GM23338 (cell line): Measurements from ENCODE around the gene LGALS7. TPM values are rescaled to one million over a fixed set of nuclear protein-coding genes. Genes with fewer than 3 reads are reported as not detected.
"Not testable (repeated sequence)": the region's sequence is repeated elsewhere in the genome, so short reads cannot be mapped to it uniquely, and the experiment has no call there.

Experiments used
- ATAC-seq: fragments of 200-7000 bp; cut with Tn5 transposase; 3 replicates; pipeline ENCODE4 v1.9.1; 2020
- DNase-seq: peaks from one replicate; pipeline ENCODE4 v3.0.0-alpha.2; 2015; ENCODE audit warnings: low spot score
- H2AFZ ChIP-seq: fragments of 200-600 bp; sonication (generic); 2 replicates; pipeline ENCODE4 v1.8.0; 2016; ENCODE audit warnings: antibody characterized with exemption, mild to moderate bottlenecking, moderate library complexity
- H3F3A ChIP-seq: fragments of 200-600 bp; sonication (generic); replicated peaks from 2 replicates; pipeline ENCODE4 v1.8.0; 2017; ENCODE audit warnings: antibody characterized with exemption, mixed run types, low read depth
- H3K27ac ChIP-seq: fragments of 200-600 bp; sonication (generic); 2 replicates; pipeline ENCODE4 v1.6.1; 2016; ENCODE audit warnings: low read depth
- H3K27me3 ChIP-seq: fragments of 200-600 bp; sonication (generic); 2 replicates; pipeline ENCODE4 v1.8.0; 2016; ENCODE audit warnings: mild to moderate bottlenecking, mixed run types, moderate library complexity; ENCODE audit not compliant: insufficient read depth
- H3K36me3 ChIP-seq: fragments of 200-600 bp; sonication (generic); 2 replicates; pipeline ENCODE4 v1.8.0; 2016; ENCODE audit warnings: mild to moderate bottlenecking; ENCODE audit not compliant: insufficient read depth
- H3K4me1 ChIP-seq: fragments of 200-600 bp; sonication (generic); 2 replicates; pipeline ENCODE4 v1.8.0; 2016; ENCODE audit warnings: mild to moderate bottlenecking, moderate library complexity; ENCODE audit not compliant: insufficient read depth
- H3K4me2 ChIP-seq: fragments of 200-600 bp; sonication (generic); 2 replicates; pipeline ENCODE4 v1.7.1; 2017; ENCODE audit warnings: mixed run types
- H3K4me3 ChIP-seq: fragments of 200-600 bp; sonication (generic); 2 replicates; pipeline ENCODE4 v1.6.1; 2016; ENCODE audit warnings: mixed run types
- H3K79me2 ChIP-seq: fragments of 200-600 bp; sonication (generic); replicated peaks from 2 replicates; pipeline ENCODE4 v1.8.0; 2017; ENCODE audit warnings: mild to moderate bottlenecking; ENCODE audit not compliant: insufficient read depth
- H3K9me2 ChIP-seq: fragments of 200-600 bp; sonication (generic); 2 replicates; pipeline ENCODE4 v1.8.0; 2017; ENCODE audit not compliant: insufficient read depth
- H4K20me1 ChIP-seq: fragments of 200-600 bp; sonication (generic); replicated peaks from 2 replicates; pipeline ENCODE4 v1.8.0; 2017; ENCODE audit warnings: mild to moderate bottlenecking; ENCODE audit not compliant: insufficient read depth
- H3K27ac Mint-ChIP-seq: 2 replicates; pipeline ENCODE4 v1.8.0; 2020; ENCODE audit warnings: inconsistent platforms, mild to moderate bottlenecking, moderate library complexity, mixed read lengths
- H3K27me3 Mint-ChIP-seq: 3 replicates; pipeline ENCODE4 v1.8.0; 2022; ENCODE audit warnings: low read depth, mild to moderate bottlenecking, moderate library complexity, mixed read lengths, inconsistent platforms; ENCODE audit not compliant: insufficient read depth, poor library complexity
- H3K36me3 Mint-ChIP-seq: 3 replicates; pipeline ENCODE4 v1.8.0; 2021; ENCODE audit warnings: low read depth, mild to moderate bottlenecking, inconsistent platforms, moderate library complexity, mixed read lengths
- H3K4me1 Mint-ChIP-seq: 3 replicates; pipeline ENCODE4 v1.8.0; 2020; ENCODE audit warnings: mild to moderate bottlenecking, inconsistent platforms, mixed read lengths
- H3K4me3 Mint-ChIP-seq: 3 replicates; pipeline ENCODE4 v1.8.0; 2021; ENCODE audit warnings: moderate library complexity, mild to moderate bottlenecking, inconsistent platforms, mixed read lengths
- H3K9me3 Mint-ChIP-seq: 3 replicates; pipeline ENCODE4 v1.8.0; 2020; ENCODE audit warnings: moderate library complexity, mild to moderate bottlenecking, inconsistent platforms, mixed read lengths
- CREB1 ChIP-seq: fragments of 250-450 bp; sonication (Bioruptor Pico); IDR thresholded peaks from 2 replicates; pipeline ENCODE4 v1.5.0; 2020; ENCODE audit warnings: low read depth, mild to moderate bottlenecking, moderate library complexity
- EZH2 ChIP-seq: fragments of 200-600 bp; sonication (generic); IDR thresholded peaks from one replicate; pipeline ENCODE4 v1.8.0; 2017; ENCODE audit warnings: antibody characterized with exemption, mild to moderate bottlenecking, low read depth; ENCODE audit not compliant: unreplicated experiment
- EZH2phosphoT487 ChIP-seq: fragments of 200-600 bp; sonication (generic); IDR thresholded peaks from one replicate; pipeline ENCODE4 v1.8.1; 2018; ENCODE audit warnings: antibody characterized with exemption; ENCODE audit not compliant: unreplicated experiment
- JUNB ChIP-seq: IDR thresholded peaks from one replicate; pipeline ENCODE4 v1.6.1; 2016; ENCODE audit warnings: antibody characterized with exemption; ENCODE audit not compliant: unreplicated experiment
- NANOG ChIP-seq: IDR thresholded peaks from 2 replicates; pipeline ENCODE4 v1.6.1; 2016; ENCODE audit warnings: antibody characterized with exemption, borderline replicate concordance
- POLR2AphosphoS5 ChIP-seq: IDR thresholded peaks from 2 replicates; pipeline ENCODE4 v1.6.1; 2016; ENCODE audit warnings: antibody characterized with exemption, low read depth
- STAT1 ChIP-seq: IDR thresholded peaks from one replicate; pipeline ENCODE4 v1.6.1; 2016; ENCODE audit warnings: antibody characterized with exemption; ENCODE audit not compliant: unreplicated experiment
- ZNF114 ChIP-seq: fragments of 250-450 bp; sonication (Bioruptor Pico); IDR thresholded peaks from 2 replicates; pipeline ENCODE4 v1.5.0; 2020; ENCODE audit warnings: mild to moderate bottlenecking, moderate library complexity
- ZNF331 ChIP-seq: fragments of 250-450 bp; sonication (Bioruptor Pico); IDR thresholded peaks from 2 replicates; pipeline ENCODE4 v1.5.0; 2020; ENCODE audit warnings: low read depth, mild to moderate bottlenecking, moderate library complexity
- ZNF462 ChIP-seq: fragments of 250-450 bp; sonication (Bioruptor Pico); IDR thresholded peaks from 2 replicates; pipeline ENCODE4 v1.5.0; 2020; ENCODE audit warnings: mild to moderate bottlenecking, moderate library complexity
- polyA plus RNA-seq: library from polyadenylated mRNA; unstranded; fragments of >200 nt; fragmentation: Nextera tagmentation; extraction: Ambion mirVana; gene quantifications from 2 replicates; pipeline ENCODE4 v1.2.1, GENCODE V29; 2016
- total RNA-seq: library from RNA; depleted of rRNA; stranded (reverse); fragments of >200 nt; shearing (Covaris generic); gene quantifications from 2 replicates; pipeline ENCODE4 v1.2.3, GENCODE V29; 2014
- TF ChIP-seq, protein P1 (sequence below), 2 experiments: fragments of 200-600 bp in 1 of 2; sonication (generic) in 1 of 2; conservative IDR thresholded peaks; 2 replicates each; pipeline versions ENCODE4 v1.5.1 to v1.6.1; 2016 to 2017; ENCODE audit warnings: antibody characterized with exemption in 2 of 2, low read depth in 2 of 2, mild to moderate bottlenecking in 2 of 2, moderate library complexity in 1 of 2

Gene LGALS7
- total and polyA plus RNA-seq, 2 experiments from 2014 or later, result 1.6 TPM; not detected in 1

GRCh38 chr19:38808741-38809140 lies 35.4 kb upstream of the LGALS7 start (continued):
- TF ChIP-seq ZNF462 (no peak), EZH2 (no peak), ZNF331 (CRISPR knock-in tag) (no peak), CREB1 (CRISPR knock-in tag) (no peak), EZH2phosphoT487 (no peak), JUNB (no peak), POLR2AphosphoS5 (no peak), STAT1 (no peak), NANOG (no peak), ZNF114 (CRISPR knock-in tag) (no peak)
- TF ChIP-seq, protein P1, sequence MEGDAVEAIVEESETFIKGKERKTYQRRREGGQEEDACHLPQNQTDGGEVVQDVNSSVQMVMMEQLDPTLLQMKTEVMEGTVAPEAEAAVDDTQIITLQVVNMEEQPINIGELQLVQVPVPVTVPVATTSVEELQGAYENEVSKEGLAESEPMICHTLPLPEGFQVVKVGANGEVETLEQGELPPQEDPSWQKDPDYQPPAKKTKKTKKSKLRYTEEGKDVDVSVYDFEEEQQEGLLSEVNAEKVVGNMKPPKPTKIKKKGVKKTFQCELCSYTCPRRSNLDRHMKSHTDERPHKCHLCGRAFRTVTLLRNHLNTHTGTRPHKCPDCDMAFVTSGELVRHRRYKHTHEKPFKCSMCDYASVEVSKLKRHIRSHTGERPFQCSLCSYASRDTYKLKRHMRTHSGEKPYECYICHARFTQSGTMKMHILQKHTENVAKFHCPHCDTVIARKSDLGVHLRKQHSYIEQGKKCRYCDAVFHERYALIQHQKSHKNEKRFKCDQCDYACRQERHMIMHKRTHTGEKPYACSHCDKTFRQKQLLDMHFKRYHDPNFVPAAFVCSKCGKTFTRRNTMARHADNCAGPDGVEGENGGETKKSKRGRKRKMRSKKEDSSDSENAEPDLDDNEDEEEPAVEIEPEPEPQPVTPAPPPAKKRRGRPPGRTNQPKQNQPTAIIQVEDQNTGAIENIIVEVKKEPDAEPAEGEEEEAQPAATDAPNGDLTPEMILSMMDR (conservative IDR thresholded peaks at IDR 0.05; ENCODE audit: low read depth in 2 of 2), result no peak

DNA sequence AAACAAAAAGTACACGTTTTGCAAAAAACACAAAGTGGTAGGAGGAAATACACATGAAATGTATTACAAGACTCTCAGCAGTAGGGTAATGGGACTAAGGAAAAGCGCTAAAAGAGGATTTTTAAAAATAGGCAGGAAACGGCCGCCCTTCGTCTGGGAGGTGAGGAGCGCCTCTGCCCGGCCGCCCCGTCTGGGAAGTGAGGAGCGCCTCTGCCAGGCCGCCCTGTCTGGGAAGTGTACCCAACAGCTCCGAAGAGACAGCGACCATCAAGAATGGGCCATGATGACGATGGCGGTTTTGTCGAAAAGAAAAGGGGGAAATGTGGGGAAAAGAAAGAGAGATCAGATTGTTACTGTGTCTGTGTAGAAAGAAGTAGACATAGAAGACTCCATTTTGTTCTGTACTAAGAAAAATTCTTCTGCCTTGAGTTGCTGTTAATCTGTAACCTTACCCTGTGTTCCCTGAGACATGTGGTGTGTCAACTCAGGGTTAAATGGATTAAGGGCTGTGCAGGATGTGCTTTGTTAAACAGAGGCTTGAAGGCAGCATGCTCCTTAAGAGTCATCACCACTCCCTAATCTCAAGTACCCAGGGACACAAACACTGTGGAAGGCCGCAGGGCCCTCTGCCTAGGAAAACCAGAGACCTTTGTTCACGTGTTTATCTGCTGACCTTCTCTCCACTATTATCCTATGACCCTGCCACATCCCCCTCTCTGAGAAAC lies 34.2 kb upstream of the LGALS7 start:
- not testable (repeated sequence) for H3K4me3 ChIP-seq, H3K4me1 Mint-ChIP-seq, H3K79me2 ChIP-seq, H3K4me3 Mint-ChIP-seq, DNase-seq, H3K9me2 ChIP-seq, H3K4me1 ChIP-seq, H3K4me2 ChIP-seq, H2AFZ ChIP-seq, H3K36me3 ChIP-seq, H3K9me3 Mint-ChIP-seq, H3K27ac Mint-ChIP-seq, ATAC-seq, H3K27me3 Mint-ChIP-seq, H3K27me3 ChIP-seq, H3K27ac ChIP-seq, H4K20me1 ChIP-seq, H3K36me3 Mint-ChIP-seq, H3F3A ChIP-seq
